ENCODE measurements around the gene VDR. TPM values are rescaled to one million over a fixed set of nuclear protein-coding genes. Genes with fewer than 3 reads are reported as not detected.
"Not testable (repeated sequence)": the region's sequence is repeated elsewhere in the genome, so short reads cannot be mapped to it uniquely, and the experiment has no call there.

Gene VDR
- total and polyA plus RNA-seq, 2 donors (not counting 1 experiment from before 2014, with no cell fraction given) = 0.37 to 0.42 TPM

GRCh38 chr12:47816403-47817271, 88.2 kb downstream of the VDR start:
- H3K36me3 ChIP-seq (replicated peaks in 1 of 2; ENCODE audit: control extremely low read depth in 1 of 2, control insufficient read depth in 1 of 2, extremely low read depth in 1 of 2, insufficient read depth in 2 of 2, low read length in 1 of 2) = no peaks in the 10 kb centered on the region
- peaks cover 83% of the 10 kb centered on the region for H3K79me2 ChIP-seq (ENCODE audit: control insufficient read depth, insufficient read depth, low read length)
- no peaks in the 10 kb centered on the region for H3K27me3 Mint-ChIP-seq
- ChIA-PET POLR2A (interaction anchor here (0.7 to 17.3 kb wide), 4 partner anchors 8 to 53 kb away, joined by 3 to 264 read pairs (median 4); no protein-coding TSS in a partner anchor), CTCF (interaction anchor here (1.0 to 38.8 kb wide), 11 partner anchors 9 to 721 kb away, joined by 3 to 1203 read pairs (median 4); partner anchors contain the start of gene SLC48A1)
- DNase-seq = no peak
- peaks cover 84% of the 10 kb centered on the region for H3K4me1 Mint-ChIP-seq
- peak overlapping the region; percentile 67 to 96 for H3K27ac ChIP-seq (ENCODE audit: low read length in 2 of 2)
- no peaks in the 10 kb centered on the region for H3K9me3 ChIP-seq (ENCODE audit: control extremely low read depth in 1 of 3, control insufficient read depth in 2 of 3, insufficient read depth in 1 of 3, low read length in 2 of 3)
- TF ChIP-seq CTCF (IDR thresholded peaks at IDR 0.05) (no peak), EZH2 (IDR thresholded peaks at IDR 0.05; ENCODE audit: borderline replicate concordance, insufficient read depth, low read depth, low read length, poor library complexity, severe bottlenecking) (no peak)
- H3K4me3 Mint-ChIP-seq = peak overlapping the region; percentile 93
- peak overlapping the region in 1 of 5 experiments; percentile 11 for H3K4me3 ChIP-seq (ENCODE audit: control extremely low read depth in 1 of 5, extremely low read depth in 1 of 5, insufficient read depth in 1 of 5, low read depth in 2 of 5, low read length in 4 of 5)
- intact Hi-C loops (cut with micrococcal nuclease) = loop anchor here (5.0 kb wide), 1 partner anchor 291 kb away; the partner anchor contains the start of gene SENP1
- H3K9ac ChIP-seq (ENCODE audit: low read length) = peak overlapping the region; percentile 77
- H3K4me1 ChIP-seq (ENCODE audit: control insufficient read depth in 2 of 2, insufficient read depth in 2 of 2, low read length in 2 of 2) = peaks cover 70 to 82% of the 10 kb centered on the region in 2 donors
- ATAC-seq (ENCODE audit: low read depth) = no peak
- H4K20me1 ChIP-seq (ENCODE audit: control insufficient read depth, insufficient read depth, low read length, poor library complexity, severe bottlenecking) = no peaks in the 10 kb centered on the region
- no peaks in the 10 kb centered on the region for H3K9me3 Mint-ChIP-seq (ENCODE audit: insufficient read depth)
- H2AFZ ChIP-seq (ENCODE audit: insufficient read depth, low read depth, low read length, poor library complexity, severe bottlenecking) = peak overlapping the region; percentile 11
- H3K4me2 ChIP-seq (replicated peaks; ENCODE audit: low read depth, low read length, poor library complexity, severe bottlenecking) = peak overlapping the region; percentile 79
- peak overlapping the region; percentile 91 for H3K27ac Mint-ChIP-seq
- no peaks in the 10 kb centered on the region for H3K27me3 ChIP-seq (replicated peaks in 1 of 4; ENCODE audit: control extremely low read depth in 1 of 4, control insufficient read depth in 3 of 4, insufficient read depth in 4 of 4, low read length in 3 of 4)
- 32% methylated on average over 4 of the region's 12 CpGs for WGBS (ENCODE audit: insufficient coverage)

- DNase-seq = not testable (repeated sequence)
- 100% methylated on average over 2 of the region's 5 CpGs for WGBS (ENCODE audit: insufficient coverage)
- POLR2A ChIA-PET = interaction anchor here (17.3 kb wide), 1 partner anchor 20 kb away, joined by 264 read pairs; no protein-coding TSS in a partner anchor
Measured at GRCh38 chr12:47815447-47815846, 89.3 kb downstream of the VDR start.

More at GRCh38 chr12:47815447-47815846, 89.3 kb downstream of the VDR start:
- H3K27ac ChIP-seq (ENCODE audit: low read length in 2 of 2) = peak overlapping the region; percentile 96 to 98
- intact Hi-C loops (cut with micrococcal nuclease) = loop anchor here (5.0 kb wide), 1 partner anchor 292 kb away; the partner anchor contains the start of gene SENP1
- not testable (repeated sequence) for H3K4me3 ChIP-seq (ENCODE audit: control extremely low read depth in 1 of 5, extremely low read depth in 1 of 5, insufficient read depth in 1 of 5, low read depth in 2 of 5, low read length in 4 of 5); H3K9me3 ChIP-seq (ENCODE audit: control extremely low read depth in 1 of 3, control insufficient read depth in 2 of 3, insufficient read depth in 1 of 3, low read length in 2 of 3); H4K20me1 ChIP-seq (ENCODE audit: control insufficient read depth, insufficient read depth, low read length, poor library complexity, severe bottlenecking); H2AFZ ChIP-seq (ENCODE audit: insufficient read depth, low read depth, low read length, poor library complexity, severe bottlenecking); ATAC-seq (ENCODE audit: low read depth); H3K27me3 Mint-ChIP-seq; H3K9me3 Mint-ChIP-seq (ENCODE audit: insufficient read depth); H3K36me3 ChIP-seq (replicated peaks in 1 of 2; ENCODE audit: control extremely low read depth in 1 of 2, control insufficient read depth in 1 of 2, extremely low read depth in 1 of 2, insufficient read depth in 2 of 2, low read length in 1 of 2); H3K27me3 ChIP-seq (replicated peaks in 1 of 4; ENCODE audit: control extremely low read depth in 1 of 4, control insufficient read depth in 3 of 4, insufficient read depth in 4 of 4, low read length in 3 of 4); H3K9ac ChIP-seq (ENCODE audit: low read length)
- H3K4me2 ChIP-seq (replicated peaks; ENCODE audit: low read depth, low read length, poor library complexity, severe bottlenecking) = peak overlapping the region; percentile 87
- peaks cover 78 to 87% of the 10 kb centered on the region in 2 donors for H3K4me1 ChIP-seq (ENCODE audit: control insufficient read depth in 2 of 2, insufficient read depth in 2 of 2, low read length in 2 of 2)
- peaks cover 91% of the 10 kb centered on the region for H3K79me2 ChIP-seq (ENCODE audit: control insufficient read depth, insufficient read depth, low read length)
- H3K27ac Mint-ChIP-seq = peak overlapping the region; percentile 96
- peaks cover 87% of the 10 kb centered on the region for H3K4me1 Mint-ChIP-seq
- H3K4me3 Mint-ChIP-seq = peak overlapping the region; percentile 13
- CTCF ChIA-PET = interaction anchor here (7.8 to 38.8 kb wide), 2 partner anchors 15 to 19 kb away, joined by 76 to 1203 read pairs; no protein-coding TSS in a partner anchor
